ENCODE measurements around the gene SEMA3C. TPM values are rescaled to one million over a fixed set of nuclear protein-coding genes. Genes with fewer than 3 reads are reported as not detected.

Gene SEMA3C
- total and polyA plus RNA-seq, 2 donors (not counting 1 experiment from before 2014, with no cell fraction given): 0.06 TPM; not detected in 1

- no peak overlapping the region for H3K4me3 Mint-ChIP-seq
- no peaks in the 10 kb centered on the region for H3K79me2 ChIP-seq (ENCODE audit: control insufficient read depth, insufficient read depth, low read length)
- H3K9me3 ChIP-seq (ENCODE audit: control extremely low read depth in 1 of 3, control insufficient read depth in 2 of 3, insufficient read depth in 1 of 3, low read length in 2 of 3): no peaks in the 10 kb centered on the region
- peaks cover 3% of the 10 kb centered on the region for H3K9me3 Mint-ChIP-seq (ENCODE audit: insufficient read depth)
- intact Hi-C loops (cut with micrococcal nuclease): no loop called here
- H3K4me3 ChIP-seq (ENCODE audit: control extremely low read depth in 1 of 5, extremely low read depth in 1 of 5, insufficient read depth in 1 of 5, low read depth in 2 of 5, low read length in 4 of 5): no peak overlapping the region
- H3K4me1 ChIP-seq (ENCODE audit: control insufficient read depth in 2 of 2, insufficient read depth in 2 of 2, low read length in 2 of 2): no peaks in the 10 kb centered on the region
- H4K20me1 ChIP-seq (ENCODE audit: control insufficient read depth, insufficient read depth, low read length, poor library complexity, severe bottlenecking): no peaks in the 10 kb centered on the region
- no peaks in the 10 kb centered on the region for H3K27me3 ChIP-seq (replicated peaks in 1 of 4; ENCODE audit: control extremely low read depth in 1 of 4, control insufficient read depth in 3 of 4, insufficient read depth in 4 of 4, low read length in 3 of 4)
- H3K4me1 Mint-ChIP-seq: no peaks in the 10 kb centered on the region
- ChIA-PET CTCF (no interaction called here), POLR2A (no interaction called here)
- H3K27ac Mint-ChIP-seq: no peak overlapping the region
- TF ChIP-seq CTCF (IDR thresholded peaks at IDR 0.05) (no peak), EZH2 (IDR thresholded peaks at IDR 0.05; ENCODE audit: borderline replicate concordance, insufficient read depth, low read depth, low read length, poor library complexity, severe bottlenecking) (no peak)
- H3K27me3 Mint-ChIP-seq: no peaks in the 10 kb centered on the region
- H3K27ac ChIP-seq (ENCODE audit: low read length in 2 of 2): no peak overlapping the region
- DNase-seq (no peak), ATAC-seq (ENCODE audit: low read depth) (no peak)
- H3K9ac ChIP-seq (ENCODE audit: low read length): no peak overlapping the region
- no peak overlapping the region for H2AFZ ChIP-seq (ENCODE audit: insufficient read depth, low read depth, low read length, poor library complexity, severe bottlenecking)
- H3K4me2 ChIP-seq (replicated peaks; ENCODE audit: low read depth, low read length, poor library complexity, severe bottlenecking): no peak overlapping the region
- H3K36me3 ChIP-seq (replicated peaks in 1 of 2; ENCODE audit: control extremely low read depth in 1 of 2, control insufficient read depth in 1 of 2, extremely low read depth in 1 of 2, insufficient read depth in 2 of 2, low read length in 1 of 2): no peaks in the 10 kb centered on the region
- WGBS (ENCODE audit: insufficient coverage): 93% methylated on average over 1 of the region's 3 CpGs
Observed at GRCh38 chr7:80721883-80722615, 196.8 kb downstream of the SEMA3C start.

- no peaks in the 10 kb centered on the region for H3K4me1 ChIP-seq (ENCODE audit: control insufficient read depth in 2 of 2, insufficient read depth in 2 of 2, low read length in 2 of 2)
- no peaks in the 10 kb centered on the region for H3K79me2 ChIP-seq (ENCODE audit: control insufficient read depth, insufficient read depth, low read length)
- H3K9ac ChIP-seq (ENCODE audit: low read length): no peak overlapping the region
- POLR2A ChIA-PET: no interaction called here
- H4K20me1 ChIP-seq (ENCODE audit: control insufficient read depth, insufficient read depth, low read length, poor library complexity, severe bottlenecking): no peaks in the 10 kb centered on the region
- Mint-ChIP-seq H3K27ac (no peak overlapping the region), H3K4me1 (no peaks in the 10 kb centered on the region), H3K27me3 (no peaks in the 10 kb centered on the region), H3K9me3 (ENCODE audit: insufficient read depth) (peaks cover 3% of the 10 kb centered on the region), H3K4me3 (no peak overlapping the region)
- H3K27ac ChIP-seq (ENCODE audit: low read length in 2 of 2): no peak overlapping the region
- no CpG with 5 or more reads among the region's 3 CpGs for WGBS (ENCODE audit: insufficient coverage)
- intact Hi-C loops (cut with micrococcal nuclease): no loop called here
- no peak overlapping the region for H3K4me3 ChIP-seq (ENCODE audit: control extremely low read depth in 1 of 5, extremely low read depth in 1 of 5, insufficient read depth in 1 of 5, low read depth in 2 of 5, low read length in 4 of 5)
- no peak for TF ChIP-seq EZH2 (IDR thresholded peaks at IDR 0.05; ENCODE audit: borderline replicate concordance, insufficient read depth, low read depth, low read length, poor library complexity, severe bottlenecking)
- TF ChIP-seq CTCF (IDR thresholded peaks at IDR 0.05): no peak
- no peak overlapping the region for H2AFZ ChIP-seq (ENCODE audit: insufficient read depth, low read depth, low read length, poor library complexity, severe bottlenecking)
- ATAC-seq (ENCODE audit: low read depth) (no peak), DNase-seq (no peak)
- CTCF ChIA-PET: no interaction called here
- no peaks in the 10 kb centered on the region for H3K36me3 ChIP-seq (replicated peaks in 1 of 2; ENCODE audit: control extremely low read depth in 1 of 2, control insufficient read depth in 1 of 2, extremely low read depth in 1 of 2, insufficient read depth in 2 of 2, low read length in 1 of 2)
- H3K9me3 ChIP-seq (ENCODE audit: control extremely low read depth in 1 of 3, control insufficient read depth in 2 of 3, insufficient read depth in 1 of 3, low read length in 2 of 3): no peaks in the 10 kb centered on the region
- no peaks in the 10 kb centered on the region for H3K27me3 ChIP-seq (replicated peaks in 1 of 4; ENCODE audit: control extremely low read depth in 1 of 4, control insufficient read depth in 3 of 4, insufficient read depth in 4 of 4, low read length in 3 of 4)
- no peak overlapping the region for H3K4me2 ChIP-seq (replicated peaks; ENCODE audit: low read depth, low read length, poor library complexity, severe bottlenecking)
Observed at GRCh38 chr7:80720146-80720545, 198.7 kb downstream of the SEMA3C start.

Data from B cell (primary cell).